ENCODE measurements around the gene ZNF331.

GRCh38 chr19:53581871-53582279 lies 43.9 kb downstream of the ZNF331 start:
- no peak for TF ChIP-seq REST (IDR thresholded peaks at IDR 0.05; ENCODE audit: insufficient read depth in 1 of 2, low read depth in 2 of 2, low read length in 1 of 2)
- TF ChIP-seq CTCF (IDR thresholded peaks at IDR 0.05): no peak
- no peak for TF ChIP-seq TCF7L2 (IDR thresholded peaks at IDR 0.05; ENCODE audit: low read depth, low read length)
- no peak for TF ChIP-seq POLR2AphosphoS5 (IDR thresholded peaks at IDR 0.05; ENCODE audit: low read depth, low read length)

Measured in Panc1 (cell line).